GM18907 (cell line): Measurements from ENCODE around the gene ARSD.
"Not testable (repeated sequence)": the region's sequence is repeated elsewhere in the genome, so short reads cannot be mapped to it uniquely, and the experiment has no call there.

Experiments used
- ATAC-seq: cut with Tn5 transposase; IDR thresholded peaks from one replicate; pipeline ENCODE4 v1.9.1; 2021; ENCODE audit warnings: mild to moderate bottlenecking, moderate library complexity; ENCODE audit not compliant: unreplicated experiment

Gene ARSD, protein sequence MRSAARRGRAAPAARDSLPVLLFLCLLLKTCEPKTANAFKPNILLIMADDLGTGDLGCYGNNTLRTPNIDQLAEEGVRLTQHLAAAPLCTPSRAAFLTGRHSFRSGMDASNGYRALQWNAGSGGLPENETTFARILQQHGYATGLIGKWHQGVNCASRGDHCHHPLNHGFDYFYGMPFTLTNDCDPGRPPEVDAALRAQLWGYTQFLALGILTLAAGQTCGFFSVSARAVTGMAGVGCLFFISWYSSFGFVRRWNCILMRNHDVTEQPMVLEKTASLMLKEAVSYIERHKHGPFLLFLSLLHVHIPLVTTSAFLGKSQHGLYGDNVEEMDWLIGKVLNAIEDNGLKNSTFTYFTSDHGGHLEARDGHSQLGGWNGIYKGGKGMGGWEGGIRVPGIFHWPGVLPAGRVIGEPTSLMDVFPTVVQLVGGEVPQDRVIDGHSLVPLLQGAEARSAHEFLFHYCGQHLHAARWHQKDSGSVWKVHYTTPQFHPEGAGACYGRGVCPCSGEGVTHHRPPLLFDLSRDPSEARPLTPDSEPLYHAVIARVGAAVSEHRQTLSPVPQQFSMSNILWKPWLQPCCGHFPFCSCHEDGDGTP

DNA sequence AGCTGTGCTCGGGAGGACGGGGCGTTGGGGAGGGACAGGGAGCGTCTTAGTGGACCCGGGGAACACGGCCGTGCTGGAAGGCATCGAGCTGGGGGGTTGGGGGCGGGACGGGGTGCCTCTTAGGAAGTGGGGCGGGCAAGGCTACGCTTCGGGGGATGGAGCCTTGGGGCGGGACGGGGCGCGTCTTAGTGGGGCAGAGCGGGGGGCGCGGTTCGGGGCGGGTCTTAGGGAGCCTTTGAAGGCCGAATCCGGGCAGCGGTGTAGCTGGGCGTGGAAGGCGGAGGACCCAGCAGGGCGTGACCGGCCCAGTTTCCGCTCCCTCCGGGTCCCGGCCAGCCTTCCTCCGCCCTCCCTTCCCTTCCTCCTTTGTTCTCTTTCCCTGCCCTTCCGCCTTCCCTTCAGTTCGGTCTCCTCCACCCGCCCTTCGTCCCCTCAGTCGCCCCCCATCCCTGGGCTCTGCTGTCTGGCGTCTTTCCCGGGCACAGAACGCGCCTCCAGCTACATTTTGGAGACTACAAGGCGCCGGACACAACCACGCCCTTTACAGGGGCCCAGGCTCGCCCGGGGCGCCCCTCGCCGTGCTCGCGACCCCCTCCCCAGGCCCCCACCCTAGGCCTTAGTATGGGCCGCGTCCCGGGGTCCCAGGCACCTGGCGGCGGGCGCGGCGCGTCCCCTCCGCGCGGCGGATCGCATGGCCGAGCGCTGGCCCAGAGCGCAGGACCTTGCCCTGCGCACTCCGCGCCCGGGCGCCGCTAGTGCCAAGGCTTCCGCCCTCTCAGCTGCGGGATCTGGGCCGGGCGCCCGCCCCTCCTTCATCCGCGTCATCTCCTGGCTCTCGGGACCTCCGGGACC, at the start of gene ARSD:
Gene ARSD (minus strand): TSS at position 757 of the 852 bp plus-strand sequence. CDS start 64 bp downstream, at position 693.
- peak; percentile 95 for ATAC-seq

DNA sequence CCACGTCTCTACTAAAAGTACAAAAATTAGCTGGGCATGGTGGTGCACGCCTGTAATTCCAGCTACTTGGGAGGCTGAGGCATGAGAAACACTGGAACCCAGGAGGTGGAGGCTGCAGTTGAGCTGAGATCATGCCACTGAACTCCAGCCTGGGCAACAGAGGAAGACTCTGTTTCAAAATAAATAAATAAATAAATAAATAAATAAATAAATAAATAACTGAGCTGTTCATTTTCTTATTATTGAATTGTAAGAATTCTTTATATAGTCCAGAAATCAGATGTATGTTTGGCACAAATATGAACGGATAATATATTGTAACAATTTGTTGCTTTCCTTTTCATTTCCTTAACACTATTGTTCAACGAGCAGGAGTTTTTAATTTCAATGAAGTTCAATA, 49.5 kb upstream of the ARSD start:
- ATAC-seq, result not testable (repeated sequence)

DNA sequence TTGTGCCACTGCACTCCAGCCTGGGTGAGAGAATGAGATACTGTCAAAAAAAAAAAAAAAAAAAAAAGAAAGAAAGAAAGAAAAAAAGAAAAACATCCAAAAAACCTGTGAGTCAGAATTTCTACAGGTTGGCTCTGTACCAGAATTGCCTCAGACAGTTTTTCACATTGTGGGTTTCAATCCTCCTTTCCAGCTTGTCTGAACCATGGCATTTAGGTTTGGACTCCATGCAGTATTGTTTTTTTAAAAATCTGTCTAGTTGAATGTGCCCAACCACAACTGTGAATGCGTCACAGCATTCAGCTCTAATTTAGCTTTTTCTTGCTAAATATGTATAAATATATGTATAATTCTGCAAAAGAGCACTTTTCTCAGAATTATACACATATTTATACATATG, 45.8 kb upstream of the ARSD start:
- ATAC-seq, result no peak

DNA sequence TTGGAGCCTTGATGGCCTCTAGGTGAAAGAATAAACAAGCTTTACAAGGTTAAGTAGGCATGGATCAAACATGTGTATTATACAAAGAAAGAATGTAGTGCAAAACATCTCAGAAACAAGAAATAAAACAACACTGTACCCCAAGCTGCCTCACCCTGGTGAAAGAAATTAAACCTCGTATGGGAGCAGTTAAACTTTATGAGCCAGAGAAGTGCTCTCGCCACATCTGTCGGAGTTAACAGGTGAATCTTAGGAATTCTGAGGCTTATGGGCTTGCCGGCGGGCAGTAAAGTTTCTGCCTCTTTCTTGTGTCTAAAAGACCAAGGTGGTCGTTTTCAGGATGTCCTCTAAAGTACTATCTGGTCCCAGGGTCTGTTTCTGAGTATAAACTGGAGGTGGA, 43.3 kb upstream of the ARSD start:
- ATAC-seq, result no peak

DNA sequence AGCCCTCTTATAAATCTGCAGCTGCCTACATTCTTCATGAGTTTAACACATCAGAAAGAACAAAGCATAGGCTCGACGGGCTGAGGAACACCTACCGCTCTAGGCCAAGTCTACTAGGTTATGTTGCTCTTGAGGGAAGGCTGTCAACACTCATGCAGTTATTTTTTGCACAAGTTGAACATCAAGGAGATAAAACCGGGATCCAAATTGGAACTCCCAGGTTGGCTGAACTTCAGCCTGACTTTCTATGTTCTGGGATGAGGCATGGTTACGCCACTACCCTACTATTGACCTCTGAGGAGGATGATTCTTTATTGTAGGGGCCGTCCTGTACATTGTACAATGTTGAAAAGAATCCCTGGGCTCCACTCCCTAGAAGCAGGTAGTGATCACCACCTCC, 39.9 kb upstream of the ARSD start:
- ATAC-seq, result no peak

DNA sequence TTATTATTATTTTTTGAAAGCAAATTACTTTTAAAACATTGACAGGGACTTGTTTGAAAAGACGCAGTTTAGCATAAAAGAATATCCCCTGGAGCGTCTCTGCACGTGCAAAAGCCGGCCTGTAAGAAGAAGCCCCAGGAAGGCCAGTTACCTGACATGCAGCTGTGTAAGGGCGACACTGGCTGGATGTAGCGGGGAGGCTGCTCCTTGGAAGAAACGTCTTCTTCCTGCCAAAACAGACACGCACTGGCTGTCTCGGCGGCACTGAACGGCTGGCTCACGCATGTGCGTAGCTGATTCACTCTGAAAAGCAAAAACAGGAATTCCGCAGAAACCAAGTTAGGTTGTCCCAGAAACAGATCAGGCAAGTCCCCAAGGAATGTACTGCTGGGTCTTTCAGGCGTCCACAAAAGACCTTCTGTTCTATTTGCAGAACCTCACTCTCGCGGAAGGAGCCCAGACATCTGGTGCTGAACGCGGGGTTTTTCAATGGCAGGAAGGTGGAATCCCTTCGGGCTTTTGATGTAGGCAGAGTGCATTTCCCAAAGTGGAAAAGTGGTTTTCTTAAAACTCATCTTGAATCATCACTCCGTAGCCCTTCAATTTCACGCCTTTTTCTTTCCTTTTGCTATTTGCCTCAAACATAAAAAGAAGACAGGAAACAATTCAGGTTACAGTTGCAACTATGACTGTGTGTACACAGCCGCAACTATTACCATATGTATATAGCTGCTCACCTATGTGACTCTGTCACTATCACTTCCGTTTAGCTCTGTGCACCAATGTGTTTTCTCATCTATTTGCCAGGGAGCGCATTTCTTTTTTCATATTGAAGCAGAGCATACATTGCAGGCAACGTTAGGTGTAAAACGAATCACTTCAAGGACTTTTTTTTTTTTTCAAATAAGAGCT, 39.1 kb upstream of the ARSD start:
- peak; percentile 43 for ATAC-seq

DNA sequence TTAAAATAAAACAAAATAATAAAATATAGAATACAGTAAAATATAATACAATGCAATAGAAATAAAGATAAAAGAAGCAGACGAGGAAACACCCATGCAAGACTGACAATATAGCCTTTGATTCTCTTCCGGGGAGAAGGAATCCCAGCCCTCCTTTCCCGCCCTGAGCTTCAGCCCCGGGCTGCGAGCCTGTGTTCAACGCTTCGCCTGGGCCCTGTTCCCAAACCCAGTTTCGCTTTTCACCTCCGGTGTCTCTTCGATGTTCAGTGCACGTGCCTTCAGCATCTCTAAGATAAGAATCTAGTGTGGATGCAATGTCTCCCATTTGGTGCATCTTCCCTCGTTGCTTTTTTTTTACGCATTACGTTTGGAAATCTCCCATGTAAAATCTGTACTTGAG, 38.4 kb upstream of the ARSD start:
- ATAC-seq, result no peak

DNA sequence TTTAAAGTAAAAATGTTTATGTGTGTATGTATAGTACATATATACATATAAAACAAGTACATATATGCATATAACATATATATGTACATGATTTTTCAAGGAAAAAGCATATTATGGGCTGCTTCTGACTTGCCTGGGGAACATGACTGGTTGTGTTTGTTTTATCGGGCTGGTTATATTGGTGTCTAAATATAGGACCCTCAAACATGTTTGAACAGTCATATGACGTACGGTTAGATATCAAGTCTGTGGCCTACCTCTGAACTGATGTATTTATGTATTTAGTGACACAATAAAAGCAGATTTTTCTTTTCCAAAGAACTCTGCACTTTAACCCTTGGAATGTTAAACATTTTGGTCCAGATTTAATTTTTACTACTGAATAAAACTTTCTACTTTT, 37.9 kb upstream of the ARSD start:
- ATAC-seq, result no peak

DNA sequence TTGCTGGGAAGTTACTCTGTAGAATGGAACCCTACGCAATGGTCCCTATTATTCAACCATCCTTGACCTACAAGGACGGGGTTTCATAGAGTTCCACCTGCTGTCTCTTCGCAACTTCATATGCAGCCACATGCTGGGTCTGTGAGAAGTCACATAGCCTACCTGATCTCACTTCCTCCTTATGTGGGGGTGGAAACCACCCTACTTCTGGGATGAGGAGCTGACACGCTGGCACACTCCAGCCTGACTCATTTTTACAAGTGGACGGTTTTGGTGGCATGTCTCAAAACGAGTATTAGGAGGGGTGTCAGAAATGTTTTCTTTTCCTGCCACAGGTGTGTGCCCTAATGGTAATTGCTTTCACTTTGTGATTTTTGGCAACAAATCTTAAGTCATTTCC, 36.8 kb upstream of the ARSD start:
- peak; percentile 87 for ATAC-seq

DNA sequence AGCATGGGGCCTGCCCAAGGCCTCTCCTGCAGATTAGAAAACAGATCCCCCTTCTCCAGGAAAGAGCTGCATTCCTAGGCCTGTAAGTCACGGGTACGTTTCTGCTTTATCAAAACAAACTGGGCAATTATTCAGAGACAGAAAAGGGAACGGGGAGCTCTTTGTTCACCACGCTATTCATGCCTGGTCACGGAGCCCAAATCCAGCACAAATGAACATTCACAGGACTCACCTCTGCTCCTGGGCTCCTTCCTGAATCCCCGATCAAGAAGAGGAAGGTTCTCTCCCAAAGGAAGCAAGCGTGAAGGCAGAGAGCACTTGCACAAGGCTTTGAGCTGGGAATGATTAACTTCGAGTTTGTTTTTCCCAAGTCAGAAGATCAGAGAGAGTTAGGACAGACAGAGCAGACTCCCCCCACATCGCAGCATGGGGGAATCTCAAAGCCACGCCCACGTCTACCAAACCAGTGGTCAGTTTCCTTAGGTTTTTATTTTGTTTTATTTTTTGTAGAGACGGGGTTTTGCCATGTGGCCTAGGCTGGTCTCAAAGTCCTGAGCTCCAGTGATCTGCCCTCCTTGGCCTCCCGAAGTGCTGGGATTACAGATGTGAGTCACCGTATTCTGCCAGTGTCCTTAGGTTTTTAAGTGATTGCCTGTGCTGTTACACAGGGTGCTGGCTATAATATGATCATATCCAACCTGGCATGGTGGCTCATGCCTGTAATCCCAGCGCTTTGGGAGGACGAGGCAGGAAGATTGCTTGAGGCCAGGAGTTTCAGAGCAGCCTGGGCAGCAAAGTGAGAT, 35.1 kb upstream of the ARSD start:
- ATAC-seq, result not testable (repeated sequence)

DNA sequence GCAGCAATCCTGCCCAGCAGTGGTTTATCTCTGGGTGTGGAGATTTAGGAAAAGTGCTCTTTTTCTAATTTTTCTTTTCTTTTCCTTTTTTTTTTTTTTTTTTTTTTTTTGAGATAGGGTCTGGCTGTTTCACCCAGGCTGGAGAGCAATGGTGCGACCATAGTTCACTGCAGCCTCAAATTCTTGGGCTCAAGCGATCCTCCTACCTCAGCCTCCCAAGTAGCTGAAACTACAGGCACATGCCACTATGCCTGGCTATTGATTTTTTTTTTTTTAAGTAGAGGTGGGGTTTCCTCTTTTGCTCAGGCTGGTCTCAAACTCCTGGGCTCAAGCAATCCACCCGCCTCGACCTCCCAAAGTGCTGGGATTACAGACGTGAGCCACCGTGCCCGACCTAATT, 34.3 kb upstream of the ARSD start:
- ATAC-seq, result not testable (repeated sequence)

DNA sequence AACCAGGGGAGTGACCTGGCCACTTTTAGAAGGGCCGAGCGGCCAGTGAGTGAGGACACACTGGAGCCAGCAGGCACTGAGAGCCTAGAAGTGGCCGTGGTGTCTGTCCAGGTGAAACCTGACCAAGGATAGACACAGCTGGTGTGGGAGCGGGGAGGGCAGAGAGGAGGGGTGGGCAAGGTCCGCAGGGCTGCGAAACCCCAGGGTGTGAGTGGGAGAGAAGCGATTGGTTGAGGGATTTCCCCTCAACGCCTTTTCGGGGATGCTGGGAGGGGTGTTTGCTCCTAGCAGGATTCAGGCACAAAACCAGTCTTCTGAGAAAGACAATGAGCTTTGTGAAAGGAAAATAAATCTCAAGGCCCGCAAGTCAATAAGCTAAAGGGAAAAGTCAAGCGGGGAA, 33.2 kb upstream of the ARSD start:
- ATAC-seq, result no peak

DNA sequence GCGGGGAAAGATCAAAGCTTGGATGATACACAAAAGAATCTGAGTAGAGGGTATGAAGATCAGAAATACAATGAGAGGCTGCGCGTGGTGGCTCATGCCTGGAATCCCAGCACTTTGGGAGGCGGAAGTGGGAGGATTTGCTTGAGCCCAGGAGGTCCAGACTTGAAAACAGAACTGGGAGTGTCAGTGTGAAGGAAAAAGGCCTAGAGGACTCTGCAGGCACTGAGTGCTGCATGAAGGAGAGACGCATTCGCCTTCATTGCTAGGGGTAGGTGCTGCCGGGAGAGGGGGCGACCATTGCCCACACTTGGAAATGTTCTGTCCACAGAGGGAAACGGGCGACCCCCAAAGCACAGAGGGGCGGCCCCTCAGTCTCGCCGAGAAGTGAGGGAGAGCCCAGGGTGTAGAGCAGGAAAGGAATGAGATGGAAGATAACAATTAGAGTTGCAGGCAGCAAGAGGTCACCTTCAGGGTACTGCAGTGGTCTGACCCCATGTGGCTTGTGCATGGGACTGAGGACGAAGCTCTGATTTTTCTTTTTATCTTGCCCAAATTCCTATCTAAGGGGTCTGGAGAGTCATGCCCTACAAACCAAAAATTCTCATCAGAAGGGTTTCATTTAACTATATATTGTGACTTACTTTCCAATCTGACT, 31.8 kb upstream of the ARSD start:
- no peak for ATAC-seq

DNA sequence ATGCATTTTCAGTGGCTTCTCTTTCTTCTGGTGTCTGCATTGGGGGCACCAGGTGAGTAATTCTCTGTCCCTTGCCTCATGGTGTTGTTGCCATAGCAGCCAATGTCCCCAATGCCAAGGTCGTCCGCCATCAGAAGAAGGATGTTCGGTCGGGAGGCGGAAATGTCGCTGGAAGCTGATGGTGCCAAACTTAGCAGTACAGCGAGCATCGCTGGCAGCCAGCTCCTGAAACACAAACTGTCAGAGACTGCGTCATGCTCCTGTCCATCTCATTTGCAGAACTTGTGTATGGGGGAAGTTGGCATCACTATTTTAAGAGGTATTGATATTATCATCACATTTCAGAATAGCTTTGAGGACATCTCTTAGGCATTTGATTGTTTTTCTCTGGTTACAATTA, 29.1 kb upstream of the ARSD start:
- ATAC-seq, result no peak

DNA sequence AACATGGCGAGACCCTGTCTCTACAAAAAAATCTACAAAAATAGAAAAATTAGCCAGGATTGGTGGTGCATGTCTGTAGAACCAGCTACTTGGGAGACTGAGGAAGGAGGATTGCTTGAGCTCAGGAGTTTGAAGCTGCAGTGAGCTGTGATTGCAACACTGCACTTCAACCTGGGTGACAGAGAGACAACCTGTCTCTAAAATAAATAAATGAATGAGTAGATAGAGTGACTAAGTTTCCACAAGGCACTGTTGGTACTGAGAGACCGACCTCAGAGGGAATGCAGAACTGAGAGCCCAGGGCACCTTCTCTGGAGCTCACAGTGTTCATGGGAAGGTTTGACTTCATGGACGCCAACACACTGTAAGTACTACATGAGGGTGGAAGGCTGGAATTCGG, 26.7 kb upstream of the ARSD start:
- ATAC-seq, result no peak

DNA sequence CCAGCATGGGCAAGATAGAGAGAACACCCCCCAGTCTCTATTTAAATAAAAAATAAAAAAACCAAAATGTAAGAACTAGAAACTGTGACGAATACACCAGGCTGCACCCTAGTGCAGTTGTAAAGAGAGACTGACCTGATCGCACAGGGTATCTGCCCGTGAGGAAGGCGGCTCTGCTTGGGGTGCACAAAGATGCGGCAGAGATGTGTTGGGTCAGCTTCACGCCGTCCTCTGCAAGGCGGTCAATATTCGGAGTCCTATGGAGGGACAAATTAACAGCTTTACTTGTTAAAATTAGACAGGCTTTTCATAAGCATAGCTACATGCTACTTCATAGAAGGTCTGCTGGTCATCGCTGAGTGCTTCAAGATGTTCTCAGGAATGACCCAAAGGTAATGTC, 26.1 kb upstream of the ARSD start:
- ATAC-seq, result no peak

DNA sequence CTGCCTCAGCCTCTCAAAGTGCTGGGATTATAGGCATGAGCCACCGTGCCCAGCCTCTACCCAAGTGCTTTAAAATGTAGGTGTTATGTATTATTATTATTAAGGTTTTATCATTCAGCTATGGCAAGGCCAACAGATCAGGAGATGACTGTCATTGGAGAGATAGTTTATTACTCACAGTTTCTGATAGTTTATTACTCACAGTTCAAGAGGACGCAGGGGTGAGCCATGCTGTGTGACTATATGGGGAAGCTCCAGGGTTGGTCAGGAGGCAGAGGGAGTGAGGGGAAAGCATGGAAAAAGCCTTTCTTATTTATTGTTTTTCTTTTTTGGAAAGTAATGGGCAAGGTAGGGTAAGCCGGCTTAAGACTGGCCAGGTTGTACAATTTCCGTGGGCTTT, 25.4 kb upstream of the ARSD start:
- ATAC-seq, result no peak

DNA sequence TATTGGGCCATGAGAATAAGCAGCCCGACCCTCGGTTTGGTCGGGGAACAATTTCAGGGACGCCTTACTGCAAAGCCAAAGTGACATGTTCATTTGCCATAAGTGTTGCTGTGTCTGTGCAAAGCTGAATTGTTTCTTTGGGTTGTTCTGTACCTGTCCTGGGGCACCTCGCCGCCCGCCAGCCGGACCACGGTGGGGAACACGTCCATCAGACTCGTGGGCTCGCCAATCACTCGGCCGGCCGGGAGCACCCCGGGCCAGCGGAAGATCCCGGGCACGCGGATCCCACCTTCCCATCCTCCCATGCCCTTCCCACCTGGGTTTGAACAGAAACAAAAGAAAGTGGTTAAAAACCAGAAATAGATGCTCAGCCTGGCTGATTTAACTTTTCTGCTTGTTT, 8.8 kb upstream of the ARSD start:
- not testable (repeated sequence) for ATAC-seq
